ENCODE data around the gene ZDHHC8.

DNA sequence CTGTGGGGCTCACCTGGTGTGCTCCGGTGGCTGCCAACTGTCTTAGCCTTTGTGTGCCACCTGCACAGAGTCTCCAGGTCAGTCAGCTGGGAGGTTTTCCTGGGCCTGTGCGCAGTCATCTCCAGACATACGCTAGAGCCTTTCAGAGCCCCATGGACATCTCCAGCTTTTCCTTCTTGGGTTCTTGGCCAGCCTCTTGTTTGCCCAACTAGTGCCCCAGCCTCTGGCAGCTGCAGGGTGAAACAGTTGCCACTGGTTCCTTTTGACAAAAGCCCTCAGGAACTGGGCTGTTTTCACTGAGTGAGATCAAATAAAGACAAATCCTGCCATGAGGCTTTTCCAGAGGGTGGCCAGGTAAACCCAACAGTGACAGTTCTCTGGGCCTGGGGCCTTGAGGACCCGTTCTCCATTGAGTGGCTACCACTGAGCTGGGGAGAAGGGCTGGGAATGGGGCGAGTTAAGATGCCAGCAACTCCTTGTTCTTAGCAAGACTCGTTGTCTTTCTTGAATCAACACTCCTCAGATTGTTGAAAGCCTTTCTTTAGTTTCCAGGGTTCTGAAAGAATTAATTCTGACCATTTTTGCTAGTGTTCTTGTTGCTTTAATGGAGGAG is 32.4 kb upstream of the ZDHHC8 start:
- TF ChIP-seq, protein P1, sequence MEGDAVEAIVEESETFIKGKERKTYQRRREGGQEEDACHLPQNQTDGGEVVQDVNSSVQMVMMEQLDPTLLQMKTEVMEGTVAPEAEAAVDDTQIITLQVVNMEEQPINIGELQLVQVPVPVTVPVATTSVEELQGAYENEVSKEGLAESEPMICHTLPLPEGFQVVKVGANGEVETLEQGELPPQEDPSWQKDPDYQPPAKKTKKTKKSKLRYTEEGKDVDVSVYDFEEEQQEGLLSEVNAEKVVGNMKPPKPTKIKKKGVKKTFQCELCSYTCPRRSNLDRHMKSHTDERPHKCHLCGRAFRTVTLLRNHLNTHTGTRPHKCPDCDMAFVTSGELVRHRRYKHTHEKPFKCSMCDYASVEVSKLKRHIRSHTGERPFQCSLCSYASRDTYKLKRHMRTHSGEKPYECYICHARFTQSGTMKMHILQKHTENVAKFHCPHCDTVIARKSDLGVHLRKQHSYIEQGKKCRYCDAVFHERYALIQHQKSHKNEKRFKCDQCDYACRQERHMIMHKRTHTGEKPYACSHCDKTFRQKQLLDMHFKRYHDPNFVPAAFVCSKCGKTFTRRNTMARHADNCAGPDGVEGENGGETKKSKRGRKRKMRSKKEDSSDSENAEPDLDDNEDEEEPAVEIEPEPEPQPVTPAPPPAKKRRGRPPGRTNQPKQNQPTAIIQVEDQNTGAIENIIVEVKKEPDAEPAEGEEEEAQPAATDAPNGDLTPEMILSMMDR (IDR thresholded peaks at IDR 0.05) = no peak
- no peak for TF ChIP-seq POLR2A (IDR thresholded peaks at IDR 0.05)
